ENCODE results near the gene CD320.
A peak's percentile ranks its signal among the peaks of the same experiment; 100 is the strongest.

The CD320 gene

DNA sequence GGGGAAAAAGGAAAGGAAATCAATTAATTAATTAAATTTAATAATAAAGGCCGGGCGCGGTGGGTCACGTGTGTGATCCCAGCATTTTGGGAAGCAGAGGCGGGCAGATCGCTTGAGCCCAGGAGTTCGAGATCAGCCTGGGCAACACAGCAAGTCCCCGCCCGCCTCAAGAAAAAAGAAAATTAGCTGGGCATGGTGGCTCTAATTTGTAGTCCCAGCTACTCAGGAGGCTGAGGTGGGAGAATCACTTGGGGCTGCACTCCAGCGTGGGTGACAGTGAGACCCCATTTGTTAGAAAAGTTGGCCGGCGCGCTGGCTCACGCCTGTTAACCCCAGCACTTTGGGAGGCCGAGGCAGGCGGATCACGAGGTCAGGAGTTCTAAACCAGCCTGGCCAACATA is 733 bp upstream of the CD320 start:
- POLR2A ChIA-PET: interaction anchor here (0.6 to 1.4 kb wide), 4 partner anchors 9 to 310 kb away, joined by 3 to 4 read pairs (median 3); no protein-coding TSS in a partner anchor
- TF ChIP-seq BCL11A (tag by site-specific recombination; IDR thresholded peaks at IDR 0.05; ENCODE audit: low read depth): no peak
- no peak for TF ChIP-seq ZNF423 (tag by site-specific recombination; IDR thresholded peaks at IDR 0.05)
- TF ChIP-seq, protein P1, sequence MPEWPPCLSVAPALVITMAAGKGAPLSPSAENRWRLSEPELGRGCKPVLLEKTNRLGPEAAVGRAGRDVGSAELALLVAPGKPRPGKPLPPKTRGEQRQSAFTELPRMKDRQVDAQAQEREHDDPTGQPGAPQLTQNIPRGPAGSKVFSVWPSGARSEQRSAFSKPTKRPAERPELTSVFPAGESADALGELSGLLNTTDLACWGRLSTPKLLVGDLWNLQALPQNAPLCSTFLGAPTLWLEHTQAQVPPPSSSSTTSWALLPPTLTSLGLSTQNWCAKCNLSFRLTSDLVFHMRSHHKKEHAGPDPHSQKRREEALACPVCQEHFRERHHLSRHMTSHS (tag by site-specific recombination; IDR thresholded peaks at IDR 0.05): no peak
- no peak for TF ChIP-seq KLF10 (tag by site-specific recombination; IDR thresholded peaks at IDR 0.05)
- no peak for TF ChIP-seq ZFP3 (tag by site-specific recombination; IDR thresholded peaks at IDR 0.05; ENCODE audit: low read depth)
- TF ChIP-seq ZNF366 (tag by site-specific recombination; conservative IDR thresholded peaks at IDR 0.05): no peak
- no peak for TF ChIP-seq ZNF560 (tag by site-specific recombination; IDR thresholded peaks at IDR 0.05; ENCODE audit: borderline replicate concordance)
- 0 out of 2 replicates have a peak, but pooled peaks have one; percentile 1 for TF ChIP-seq ZNF24 (tag by site-specific recombination; IDR thresholded peaks at IDR 0.05)
- H3K36me3 ChIP-seq (ENCODE audit: control insufficient read depth in 2 of 2, insufficient read depth in 1 of 2, low read length in 2 of 2): peaks cover 13 to 40% of the 10 kb centered on the region in 2 experiments; a peak in 2 of 3 replicates

GRCh38 chr19:8307400-8307964 is 676 bp downstream of the CD320 start:
- no peaks in the 10 kb centered on the region for H3K9me3 ChIP-seq (ENCODE audit: control insufficient read depth, insufficient read depth, low read depth, low read length)
- H3K27ac ChIP-seq (ENCODE audit: extremely low read depth, low read depth, low read length): peak overlapping the region; percentile 50; the same call in 1 of the 2 replicates
- H3K36me3 ChIP-seq (ENCODE audit: control insufficient read depth in 2 of 2, insufficient read depth in 1 of 2, low read length in 2 of 2): peaks cover 5 to 39% of the 10 kb centered on the region in 2 experiments; a peak in 2 of 3 replicates
- no peaks in the 10 kb centered on the region for H3K4me1 ChIP-seq (ENCODE audit: control insufficient read depth, insufficient read depth, low read length)
- peak overlapping the region; percentile 62 for H3K4me3 ChIP-seq (ENCODE audit: low read depth, low read length)
- CTCF ChIA-PET: interaction anchor here (0.7 kb wide), 1 partner anchor 24 kb away, joined by 3 read pairs; no protein-coding TSS in a partner anchor
- POLR2A ChIA-PET: interaction anchor here (0.7 to 1.0 kb wide), 4 partner anchors 10 to 299 kb away, joined by 3 to 5 read pairs (median 4); partner anchors contain the start of genes NDUFA7 and RPS28
- peak; percentile 39; the same call in 1 of the 2 replicates for TF ChIP-seq ZBTB48 (tag by site-specific recombination; IDR thresholded peaks at IDR 0.05)
- peak; percentile 68; the same call in 1 of the 2 replicates for TF ChIP-seq ZNF2 (tag by site-specific recombination; IDR thresholded peaks at IDR 0.05)
- TF ChIP-seq ZNF777 (tag by site-specific recombination; IDR thresholded peaks at IDR 0.05; ENCODE audit: borderline replicate concordance): 0 out of 2 replicates have a peak, but pooled peaks have one; percentile 22
- TF ChIP-seq ZSCAN23 (tag by site-specific recombination; IDR thresholded peaks at IDR 0.05): 0 out of 2 replicates have a peak, but pooled peaks have one; percentile 6
- TF ChIP-seq CTCF (tag by site-specific recombination; IDR thresholded peaks at IDR 0.05): peak; percentile 13; the same call in 1 of the 2 replicates
- TF ChIP-seq, protein P2, sequence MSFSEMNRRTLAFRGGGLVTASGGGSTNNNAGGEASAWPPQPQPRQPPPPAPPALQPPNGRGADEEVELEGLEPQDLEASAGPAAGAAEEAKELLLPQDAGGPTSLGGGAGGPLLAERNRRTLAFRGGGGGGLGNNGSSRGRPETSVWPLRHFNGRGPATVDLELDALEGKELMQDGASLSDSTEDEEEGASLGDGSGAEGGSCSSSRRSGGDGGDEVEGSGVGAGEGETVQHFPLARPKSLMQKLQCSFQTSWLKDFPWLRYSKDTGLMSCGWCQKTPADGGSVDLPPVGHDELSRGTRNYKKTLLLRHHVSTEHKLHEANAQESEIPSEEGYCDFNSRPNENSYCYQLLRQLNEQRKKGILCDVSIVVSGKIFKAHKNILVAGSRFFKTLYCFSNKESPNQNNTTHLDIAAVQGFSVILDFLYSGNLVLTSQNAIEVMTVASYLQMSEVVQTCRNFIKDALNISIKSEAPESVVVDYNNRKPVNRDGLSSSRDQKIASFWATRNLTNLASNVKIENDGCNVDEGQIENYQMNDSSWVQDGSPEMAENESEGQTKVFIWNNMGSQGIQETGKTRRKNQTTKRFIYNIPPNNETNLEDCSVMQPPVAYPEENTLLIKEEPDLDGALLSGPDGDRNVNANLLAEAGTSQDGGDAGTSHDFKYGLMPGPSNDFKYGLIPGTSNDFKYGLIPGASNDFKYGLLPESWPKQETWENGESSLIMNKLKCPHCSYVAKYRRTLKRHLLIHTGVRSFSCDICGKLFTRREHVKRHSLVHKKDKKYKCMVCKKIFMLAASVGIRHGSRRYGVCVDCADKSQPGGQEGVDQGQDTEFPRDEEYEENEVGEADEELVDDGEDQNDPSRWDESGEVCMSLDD (tag by site-specific recombination; IDR thresholded peaks at IDR 0.05): peak; percentile 58; the same call in 1 of the 2 replicates
- peak; percentile 9; the same call in 1 of the 2 replicates for TF ChIP-seq GFI1B (tag by site-specific recombination; IDR thresholded peaks at IDR 0.05)
- peak; percentile 37; the same call in 1 of the 2 replicates for TF ChIP-seq WT1 (tag by site-specific recombination; IDR thresholded peaks at IDR 0.05)
- no peak for TF ChIP-seq ZNF138 (tag by site-specific recombination; IDR thresholded peaks at IDR 0.05; ENCODE audit: borderline replicate concordance)
- TF ChIP-seq ZNF391 (tag by site-specific recombination; IDR thresholded peaks at IDR 0.05; ENCODE audit: borderline replicate concordance, low read depth): 0 out of 2 replicates have a peak, but pooled peaks have one; percentile 74
- TF ChIP-seq ZNF214 (tag by site-specific recombination; IDR thresholded peaks at IDR 0.05; ENCODE audit: borderline replicate concordance): no peak
- TF ChIP-seq ZNF146 (tag by site-specific recombination; IDR thresholded peaks at IDR 0.05): 0 out of 2 replicates have a peak, but pooled peaks have one; percentile 12
- peak; percentile 67; the same call in 1 of the 2 replicates for TF ChIP-seq ZNF645 (tag by site-specific recombination; IDR thresholded peaks at IDR 0.05)
- peak; percentile 14; the same call in 1 of the 2 replicates for TF ChIP-seq PRDM10 (tag by site-specific recombination; IDR thresholded peaks at IDR 0.05)

More for the DNA sequence above, 733 bp upstream of the CD320 start:
- Histone ChIP-seq H3K4me3 (ENCODE audit: low read depth, low read length) (no peak overlapping the region), H3K27ac (ENCODE audit: extremely low read depth, low read depth, low read length) (no peak overlapping the region), H3K4me1 (ENCODE audit: control insufficient read depth, insufficient read depth, low read length) (no peaks in the 10 kb centered on the region), H3K9me3 (ENCODE audit: control insufficient read depth, insufficient read depth, low read depth, low read length) (no peaks in the 10 kb centered on the region)
- CTCF ChIA-PET: interaction anchor here (0.6 to 1.0 kb wide), 2 partner anchors 34 to 271 kb away, joined by 3 read pairs; partner anchors contain the start of gene KANK3
